GM12892 (cell line): ENCODE data around the gene PGAM1.
"Not testable (repeated sequence)": the region's sequence is repeated elsewhere in the genome, so short reads cannot be mapped to it uniquely, and the experiment has no call there.

Source experiments
- DNase-seq: peaks from one replicate; pipeline ENCODE4 v3.0.0; 2011; ENCODE audit not compliant: insufficient read length
- FAIRE-seq: peaks from 2 replicates; lab custom pipeline; 2011; peaks lifted over from hg19 to GRCh38; lab: Jason Lieb, UNC
- POLR2A ChIP-seq: IDR thresholded peaks from 2 replicates; pipeline ENCODE4 v1.6.1; 2011; ENCODE audit warnings: low read depth, low read length, control low read depth
- POLR2AphosphoS5 ChIP-seq: IDR thresholded peaks from 2 replicates; pipeline ENCODE4 v1.6.1; 2011; ENCODE audit warnings: low read depth, low read length, control low read depth
- TAF1 ChIP-seq: IDR thresholded peaks from 2 replicates; pipeline ENCODE4 v1.6.1; 2011; ENCODE audit warnings: low read depth, mild to moderate bottlenecking, control low read depth, low read length, borderline replicate concordance

The PGAM1 gene

GRCh38 chr10:97464226-97464625, 38.2 kb downstream of the PGAM1 start:
- TF ChIP-seq POLR2AphosphoS5 = no peak
- no peak for TF ChIP-seq TAF1
- TF ChIP-seq POLR2A = no peak
- DNase-seq = no peak
- FAIRE-seq = no peak

GRCh38 chr10:97465982-97466381, 40.0 kb downstream of the PGAM1 start:
- DNase-seq = no peak
- TF ChIP-seq TAF1 (no peak), POLR2A (no peak), POLR2AphosphoS5 (no peak)
- no peak for FAIRE-seq

DNA sequence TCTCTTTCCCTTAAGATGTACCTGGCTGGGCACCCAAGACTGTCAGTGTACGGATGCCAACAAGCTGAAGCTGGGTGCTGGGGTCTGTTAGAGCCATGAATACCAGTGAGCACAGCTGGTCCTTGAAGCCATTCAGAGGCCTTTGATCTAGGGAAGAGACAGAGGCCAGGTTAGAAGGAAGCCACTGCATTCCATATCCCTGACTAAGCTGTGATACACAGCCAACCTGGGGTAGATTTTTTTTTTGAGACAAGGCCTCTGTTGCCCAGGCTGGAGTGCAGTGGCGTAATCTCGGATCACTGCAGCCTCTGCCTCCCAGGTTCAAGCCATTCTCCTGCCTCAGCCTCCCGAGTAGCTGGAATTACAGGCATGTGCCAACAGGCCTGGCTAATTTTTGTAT, 40.8 kb downstream of the PGAM1 start:
- DNase-seq (no peak), FAIRE-seq (no peak)
- TF ChIP-seq POLR2A = no peak
- no peak for TF ChIP-seq POLR2AphosphoS5
- TF ChIP-seq TAF1 = no peak

GRCh38 chr10:97468162-97468561, 42.2 kb downstream of the PGAM1 start:
- TF ChIP-seq POLR2AphosphoS5 (no peak), POLR2A (no peak), TAF1 (no peak)
- DNase-seq = no peak
- no peak for FAIRE-seq

GRCh38 chr10:97468781-97469180, 42.8 kb downstream of the PGAM1 start:
- not testable (repeated sequence) for DNase-seq, FAIRE-seq

- TF ChIP-seq POLR2A = no peak
- no peak for TF ChIP-seq POLR2AphosphoS5
- no peak for TF ChIP-seq TAF1
- FAIRE-seq (no peak), DNase-seq (no peak)
These were observed 48.9 kb downstream of the PGAM1 start for GRCh38 chr10:97474918-97475317.

DNA sequence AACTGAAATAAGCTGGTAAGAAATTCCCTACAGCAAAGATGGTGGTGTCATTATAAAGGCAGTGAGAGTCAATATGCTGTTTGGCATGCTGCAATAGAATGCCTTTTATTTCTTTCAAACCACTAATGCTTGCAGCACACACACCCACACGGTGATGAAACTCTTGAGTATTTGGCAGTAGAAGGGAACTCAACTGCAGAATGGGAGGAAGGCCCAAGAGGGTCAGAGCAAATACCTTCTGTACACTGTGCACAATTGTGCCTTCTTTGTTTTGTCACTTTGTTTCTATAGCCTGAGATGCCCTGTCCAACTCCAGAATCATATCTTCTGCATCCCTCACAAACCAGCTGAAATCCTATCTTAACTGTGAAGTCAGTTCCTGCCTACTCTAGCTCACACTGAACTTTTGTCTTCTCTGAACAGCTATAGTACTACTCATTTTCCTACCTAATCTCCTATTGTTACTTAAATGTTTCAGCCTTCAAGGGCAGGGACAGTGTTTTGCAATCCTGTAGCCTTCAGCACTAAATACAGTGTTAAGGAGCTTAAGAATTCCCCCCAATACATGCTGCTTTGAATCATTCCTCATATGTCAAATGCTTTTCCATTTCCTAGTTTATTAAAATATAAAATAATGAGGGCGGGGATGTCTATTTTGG, 50.1 kb downstream of the PGAM1 start:
- FAIRE-seq = no peak
- TF ChIP-seq POLR2AphosphoS5 (no peak), TAF1 (no peak), POLR2A (no peak)

GRCh38 chr10:97479410-97479809, 53.4 kb downstream of the PGAM1 start:
- not testable (repeated sequence) for DNase-seq, FAIRE-seq

More for the DNA sequence above, 50.1 kb downstream of the PGAM1 start:
- DNase-seq = no peak

DNA sequence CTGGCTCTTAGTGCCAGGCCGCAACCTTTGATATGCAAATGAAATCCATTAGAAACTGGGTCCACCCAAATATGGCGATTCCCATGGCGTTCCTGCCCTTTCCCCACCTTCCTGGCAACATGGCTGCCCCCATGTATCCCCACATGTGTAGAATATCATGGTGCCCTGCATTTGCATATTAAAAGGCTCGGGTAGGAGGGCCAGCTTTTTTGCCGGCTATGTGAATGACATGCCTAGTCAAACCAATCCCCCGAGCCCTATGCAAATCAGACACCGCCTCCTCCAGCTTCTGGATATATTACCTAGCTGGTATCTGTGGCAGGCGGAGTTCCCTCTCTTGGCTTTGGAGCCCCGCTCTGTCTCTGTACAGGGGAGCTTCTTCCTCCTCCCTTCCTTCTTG, 53.9 kb downstream of the PGAM1 start:
- TF ChIP-seq TAF1 (no peak), POLR2AphosphoS5 (no peak), POLR2A (no peak)
- DNase-seq (no peak), FAIRE-seq (no peak)

DNA sequence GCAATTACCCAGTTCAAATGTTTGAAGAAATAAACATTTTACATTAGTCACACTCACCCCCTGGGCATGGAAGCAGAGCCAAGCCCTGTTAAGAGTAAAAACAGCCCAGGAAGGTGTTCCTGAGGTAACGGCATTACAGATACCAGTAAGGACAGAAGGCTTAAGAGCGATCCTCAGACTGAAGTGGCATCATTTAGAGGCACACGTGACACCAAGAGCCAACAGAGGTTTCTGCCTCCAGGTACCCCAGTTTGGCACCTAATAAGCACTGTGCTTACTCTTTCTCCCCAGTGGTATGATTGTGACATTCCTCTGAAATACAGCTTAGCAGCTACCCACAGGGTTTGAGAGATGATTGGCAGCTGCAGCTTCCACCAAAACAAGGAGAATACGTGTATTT, 55.1 kb downstream of the PGAM1 start:
- TF ChIP-seq POLR2A (no peak), TAF1 (no peak), POLR2AphosphoS5 (no peak)
- DNase-seq (no peak), FAIRE-seq (no peak)

DNA sequence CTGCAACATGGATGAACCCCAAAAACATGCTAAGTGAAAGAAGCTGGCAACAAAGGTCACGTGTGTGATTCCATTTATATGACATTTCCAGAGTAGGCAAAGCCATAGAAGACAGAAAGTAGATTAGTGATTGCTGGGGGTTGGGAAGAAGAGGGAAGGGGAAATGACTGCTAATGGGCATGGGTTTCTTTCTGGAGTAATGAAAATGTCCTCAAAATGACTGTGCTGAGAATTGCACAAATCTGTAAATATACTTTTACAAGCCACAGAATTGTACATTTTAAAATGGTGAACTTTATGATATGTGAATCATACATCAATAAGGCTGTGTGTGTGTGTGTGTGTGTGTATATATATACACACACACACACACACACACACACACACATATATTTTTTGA, 56.4 kb downstream of the PGAM1 start:
- no peak for DNase-seq
- FAIRE-seq = no peak
- TF ChIP-seq POLR2A (no peak), POLR2AphosphoS5 (no peak), TAF1 (no peak)
